Left lung (tissue), 10 donors: ENCODE results near the gene SPTBN1. TPM values are rescaled to one million over a fixed set of nuclear protein-coding genes. Genes with fewer than 3 reads are reported as not detected.

ENCODE experiments used
- ATAC-seq: fragments of 200-7000 bp; cut with Tn5 transposase; one replicate; pipeline ENCODE4 v1.9.1; 2020; ENCODE audit warnings: moderate library complexity
- DNase-seq, 4 donors: peaks; one replicate each; pipeline ENCODE4 v3.0.0-alpha.2; 2013 to 2020
- H3K27ac ChIP-seq, 2 donors: fragments of 200-600 bp; sonication (generic) in 1 of 2; one replicate each; pipeline versions ENCODE4 v1.5.0 to v1.8.0; 2020 to 2021
- H3K27me3 ChIP-seq, 2 donors: fragments of 200-600 bp; sonication (generic) in 1 of 2; one replicate each; pipeline versions ENCODE4 v1.5.0 to v1.8.0; 2020 to 2021
- H3K36me3 ChIP-seq, 2 donors: fragments of 200-600 bp; sonication (generic) in 1 of 2; one replicate each; pipeline versions ENCODE4 v1.5.0 to v1.8.0; 2020 to 2021
- H3K4me1 ChIP-seq, 2 donors: fragments of 200-600 bp; one replicate each; pipeline ENCODE4 v1.8.0; 2021
- H3K4me3 ChIP-seq, 2 donors: fragments of 200-600 bp; sonication (generic) in 1 of 2; one replicate each; pipeline versions ENCODE4 v1.5.0 to v1.8.0; 2020 to 2021; ENCODE audit warnings: mild to moderate bottlenecking in 1 of 2
- H3K9me3 ChIP-seq, 2 donors: fragments of 200-600 bp; sonication (generic) in 1 of 2; one replicate each; pipeline versions ENCODE4 v1.5.0 to v1.8.0; 2020 to 2021
- CTCF ChIP-seq, 2 donors: fragments of 200-600 bp; sonication (generic) in 1 of 2; IDR thresholded peaks; one replicate each; pipeline versions ENCODE4 v1.5.0 to v1.8.0; 2021; ENCODE audit warnings: antibody characterized with exemption in 2 of 2
- intact Hi-C, 2 donors: fragments of 100-400 bp; cut with DNase I; formaldehyde crosslinking; loops; one replicate each; pipeline versions ENCODE4 v1.11.2 to v1.14.2; 2022
- polyA plus RNA-seq, 6 donors: library from polyadenylated mRNA; unstranded; fragments of 120-200 nt; gene quantifications; one replicate each; pipeline ENCODE4 v1.2.1, GENCODE V29; 2013; ENCODE audit not compliant: insufficient read length in 6 of 6
- total RNA-seq, 2 donors: library from RNA; stranded (reverse); fragmentation: NEBNext Ultra II Directional; extraction: Animal tissue kit (Norgen Biotek cat#: 25700); gene quantifications; one replicate each; pipeline ENCODE4 v1.2.1, GENCODE V29; 2021
- donor health status: DM: no; HTN: yes; CAD: no.
- donor health status: DM: no; HTN: no; CAD: no.

SPTBN1 gene
- total and polyA plus RNA-seq, 8 donors: 441 to 578 (median 543) TPM

- Histone ChIP-seq H3K36me3 (no peaks in the 10 kb centered on the region), H3K4me3 (peak overlapping the region; percentile 50 to 64), H3K9me3 (no peaks in the 10 kb centered on the region), H3K4me1 (peaks cover 11 to 58% of the 10 kb centered on the region in 2 donors), H3K27me3 (peaks cover 0 to 53% of the 10 kb centered on the region in 2 donors), H3K27ac (peak overlapping the region; percentile 84 to 96)
- TF ChIP-seq CTCF (IDR thresholded peaks at IDR 0.05): no peak
- peak in 2 of 4 donors; percentile 38 to 80 for DNase-seq
- intact Hi-C loops: no loop called here
- peak; percentile 11 for ATAC-seq
Measured at GRCh38 chr2:54457323-54458023, 1.3 kb downstream of the SPTBN1 start.

GRCh38 chr2:54459037-54459441, 2.9 kb downstream of the SPTBN1 start:
- no peaks in the 10 kb centered on the region for H3K9me3 ChIP-seq
- ATAC-seq: no peak
- H3K27ac ChIP-seq: peak overlapping the region; percentile 84 to 96
- TF ChIP-seq CTCF (IDR thresholded peaks at IDR 0.05): no peak
- H3K4me3 ChIP-seq: peak overlapping the region; percentile 50 to 64
- H3K36me3 ChIP-seq: no peaks in the 10 kb centered on the region
- no peak for DNase-seq
- intact Hi-C loops: no loop called here
- peaks cover 0 to 47% of the 10 kb centered on the region in 2 donors for H3K27me3 ChIP-seq
- peaks cover 11 to 68% of the 10 kb centered on the region in 2 donors for H3K4me1 ChIP-seq

- peaks cover 14 to 59% of the 10 kb centered on the region in 2 donors for H3K4me1 ChIP-seq
- H3K4me3 ChIP-seq: no peak overlapping the region
- H3K27ac ChIP-seq: no peak overlapping the region
- H3K27me3 ChIP-seq: peaks cover 0 to 25% of the 10 kb centered on the region in 2 donors
- H3K36me3 ChIP-seq: no peaks in the 10 kb centered on the region
- DNase-seq (no peak), ATAC-seq (no peak)
- intact Hi-C loops: no loop called here
- no peak for TF ChIP-seq CTCF (IDR thresholded peaks at IDR 0.05)
- H3K9me3 ChIP-seq: no peaks in the 10 kb centered on the region
Measured at GRCh38 chr2:54461261-54461660, 5.1 kb downstream of the SPTBN1 start.

GRCh38 chr2:54464341-54464740, 8.2 kb downstream of the SPTBN1 start:
- no peaks in the 10 kb centered on the region for H3K27me3 ChIP-seq
- no peak for TF ChIP-seq CTCF (IDR thresholded peaks at IDR 0.05)
- peaks cover 30 to 53% of the 10 kb centered on the region in 2 donors for H3K4me1 ChIP-seq
- ATAC-seq (no peak), DNase-seq (no peak)
- H3K4me3 ChIP-seq: no peak overlapping the region
- no peaks in the 10 kb centered on the region for H3K36me3 ChIP-seq
- H3K27ac ChIP-seq: peak overlapping the region; percentile 21 to 24
- no peaks in the 10 kb centered on the region for H3K9me3 ChIP-seq
- intact Hi-C loops: no loop called here

- intact Hi-C loops: no loop called here
- TF ChIP-seq CTCF (IDR thresholded peaks at IDR 0.05): no peak
- H3K4me3 ChIP-seq: no peak overlapping the region
- peaks cover 36 to 54% of the 10 kb centered on the region in 2 donors for H3K4me1 ChIP-seq
- no peaks in the 10 kb centered on the region for H3K36me3 ChIP-seq
- H3K27me3 ChIP-seq: no peaks in the 10 kb centered on the region
- peak overlapping the region in 1 of 2 donors; percentile 21 for H3K27ac ChIP-seq
- ATAC-seq (peak; percentile 57), DNase-seq (no peak)
- H3K9me3 ChIP-seq: no peaks in the 10 kb centered on the region
Measured at GRCh38 chr2:54465143-54465542, 9.0 kb downstream of the SPTBN1 start.
